Gastroesophageal sphincter (tissue), 3 donors: ENCODE data around the gene GALNT17.

Experiments used
- EP300 ChIP-seq: sonication (generic); formaldehyde crosslinking; IDR thresholded peaks from one replicate; pipeline ENCODE4 v1.6.1; 2017; ENCODE audit warnings: antibody characterized with exemption, mild to moderate bottlenecking
- POLR2A ChIP-seq, 2 donors: fragments of 450-650 bp; IDR thresholded peaks; one replicate each; pipeline ENCODE4 v1.6.1; 2017; ENCODE audit warnings: antibody characterized with exemption in 2 of 2, mild to moderate bottlenecking in 2 of 2, moderate library complexity in 1 of 2
- POLR2AphosphoS5 ChIP-seq: sonication (generic); formaldehyde crosslinking; IDR thresholded peaks from one replicate; pipeline ENCODE4 v1.6.1; 2017; ENCODE audit warnings: antibody characterized with exemption
- TF ChIP-seq, protein P1 (sequence below), 4 experiments: fragments of 200-600 bp in 2 of 4; fragments of 450-650 bp in 2 of 4; sonication (generic) in 1 of 4; IDR thresholded peaks; one replicate each; pipeline ENCODE4 v1.5.1; 2017 to 2019; ENCODE audit warnings: antibody characterized with exemption in 4 of 4, mild to moderate bottlenecking in 2 of 4, moderate library complexity in 2 of 4

GRCh38 chr7:71386152-71386785, 254.3 kb downstream of the GALNT17 start:
- TF ChIP-seq, protein P1, sequence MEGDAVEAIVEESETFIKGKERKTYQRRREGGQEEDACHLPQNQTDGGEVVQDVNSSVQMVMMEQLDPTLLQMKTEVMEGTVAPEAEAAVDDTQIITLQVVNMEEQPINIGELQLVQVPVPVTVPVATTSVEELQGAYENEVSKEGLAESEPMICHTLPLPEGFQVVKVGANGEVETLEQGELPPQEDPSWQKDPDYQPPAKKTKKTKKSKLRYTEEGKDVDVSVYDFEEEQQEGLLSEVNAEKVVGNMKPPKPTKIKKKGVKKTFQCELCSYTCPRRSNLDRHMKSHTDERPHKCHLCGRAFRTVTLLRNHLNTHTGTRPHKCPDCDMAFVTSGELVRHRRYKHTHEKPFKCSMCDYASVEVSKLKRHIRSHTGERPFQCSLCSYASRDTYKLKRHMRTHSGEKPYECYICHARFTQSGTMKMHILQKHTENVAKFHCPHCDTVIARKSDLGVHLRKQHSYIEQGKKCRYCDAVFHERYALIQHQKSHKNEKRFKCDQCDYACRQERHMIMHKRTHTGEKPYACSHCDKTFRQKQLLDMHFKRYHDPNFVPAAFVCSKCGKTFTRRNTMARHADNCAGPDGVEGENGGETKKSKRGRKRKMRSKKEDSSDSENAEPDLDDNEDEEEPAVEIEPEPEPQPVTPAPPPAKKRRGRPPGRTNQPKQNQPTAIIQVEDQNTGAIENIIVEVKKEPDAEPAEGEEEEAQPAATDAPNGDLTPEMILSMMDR (IDR thresholded peaks at IDR 0.05), result no peak
- no peak for TF ChIP-seq POLR2A (IDR thresholded peaks at IDR 0.05)
- no peak for TF ChIP-seq EP300
- TF ChIP-seq POLR2AphosphoS5, result no peak
